H1 (cell line): Measurements from ENCODE around the gene CHD9. TPM values are rescaled to one million over a fixed set of nuclear protein-coding genes. Genes with fewer than 3 reads are reported as not detected.

Experiments used
- BRCA1 ChIP-seq: IDR thresholded peaks from 2 replicates; pipeline ENCODE4 v1.6.1; 2012; ENCODE audit warnings: low read depth, low read length, improper control_type of control experiment
- RBBP5 ChIP-seq: IDR thresholded peaks from 2 replicates; pipeline ENCODE4 v1.7.1; 2012; ENCODE audit warnings: low read depth, mild to moderate bottlenecking, inconsistent platforms, low read length, moderate library complexity, borderline replicate concordance
- SIN3A ChIP-seq, 2 experiments: IDR thresholded peaks in 1 of 2; conservative IDR thresholded peaks in 1 of 2; 2 replicates each; pipeline ENCODE4 v1.6.1; 2011 to 2012; ENCODE audit warnings: low read length in 2 of 2, improper control_type of control experiment in 1 of 2, low read depth in 1 of 2, mild to moderate bottlenecking in 1 of 2
- SUZ12 ChIP-seq: fragments of 200-600 bp; sonication (generic); IDR thresholded peaks from 2 replicates; pipeline ENCODE4 v1.6.1; 2012; ENCODE audit warnings: mild to moderate bottlenecking, inconsistent platforms, low read length, moderate library complexity, mixed read lengths
- TEAD4 ChIP-seq: IDR thresholded peaks from 2 replicates; pipeline ENCODE4 v1.6.1; 2012; ENCODE audit warnings: low read depth, low read length, inconsistent platforms, mixed read lengths
- polyA plus RNA-seq, 7 experiments: library from polyadenylated mRNA; depleted of rRNA in 3 of 7; stranded (reverse) in 5 of 7; unstranded in 2 of 7; fragments of >200 nt in 5 of 7; fragments of 200-250 nt in 2 of 7; gene quantifications; 1 replicate in 5 of 7; 2 replicates in 1 of 7; 4 replicates in 1 of 7; pipeline versions ENCODE4 v1.2.1 to v1.2.3, GENCODE V29; 2011 to 2013; ENCODE audit warnings: missing spikeins in 2 of 7, mixed read lengths in 2 of 7
- total RNA-seq: library from RNA; stranded (reverse); fragmentation: NEBNext Ultra II Directional; extraction: Animal tissue kit (Norgen Biotek cat#: 25700); gene quantifications from 2 replicates; pipeline ENCODE4 v1.2.1, GENCODE V29; 2021

Gene CHD9
- total and polyA plus RNA-seq, 2 of the 8 experiments (the other 6 are each of a cell fraction or from before 2014, with no cell fraction given): 9.9 to 32.4 TPM

DNA sequence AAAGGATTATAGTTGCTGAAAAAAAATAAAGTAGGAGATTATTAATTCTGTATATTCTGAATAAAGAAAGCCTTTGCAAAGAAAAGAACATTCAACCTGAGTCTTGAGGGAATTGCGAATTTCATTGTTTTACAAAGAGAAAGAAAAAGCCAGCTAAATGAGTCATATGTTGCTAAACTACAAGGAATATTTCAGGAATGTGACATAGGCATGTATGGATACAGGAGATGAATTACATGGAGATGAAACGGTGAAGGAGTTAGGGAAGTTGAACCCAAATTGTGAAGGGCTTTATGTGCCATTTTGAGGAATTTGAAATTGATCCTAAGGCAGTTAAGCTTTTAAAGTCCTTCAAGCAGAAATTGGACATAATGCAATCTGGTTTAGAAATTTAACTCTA lies 202.2 kb downstream of the CHD9 start (continued):
- no peak for TF ChIP-seq BRCA1
- no peak for TF ChIP-seq RBBP5
- TF ChIP-seq SIN3A (conservative IDR thresholded peaks at IDR 0.05 in 1 of 2, IDR thresholded peaks at IDR 0.05 in 1 of 2; ENCODE audit: low read depth in 1 of 2, low read length in 2 of 2): no peak
- no peak for TF ChIP-seq TEAD4
- no peak for TF ChIP-seq SUZ12
